ENCODE results near the gene STK16.
"Not testable (repeated sequence)": the region's sequence is repeated elsewhere in the genome, so short reads cannot be mapped to it uniquely, and the experiment has no call there.

STK16 gene

GRCh38 chr2:219270055-219270372 lies 24.7 kb downstream of the STK16 start:
- no peak for DNase-seq

GRCh38 chr2:219271021-219271420 lies 25.7 kb downstream of the STK16 start:
- no peak for DNase-seq

GRCh38 chr2:219272356-219272755 lies 27.1 kb downstream of the STK16 start:
- DNase-seq, result peak in 3 of 4 experiments; percentile 38 to 54 (median 46)

- DNase-seq, result peak; percentile 40 to 64 (median 48)
These were observed 27.7 kb downstream of the STK16 start for GRCh38 chr2:219272995-219273394.

- no peak for DNase-seq
These were observed 28.7 kb downstream of the STK16 start for GRCh38 chr2:219273937-219274336.

- DNase-seq, result no peak
These were observed 29.2 kb downstream of the STK16 start for GRCh38 chr2:219274361-219274921.

- DNase-seq, result peak; percentile 74 to 83 (median 82)
These were observed 32.7 kb downstream of the STK16 start for GRCh38 chr2:219277703-219278654.

- DNase-seq, result no peak
These were observed 33.4 kb downstream of the STK16 start for GRCh38 chr2:219278655-219279150.

- DNase-seq, result peak; percentile 99 to 100 (median 100)
These were observed 34.1 kb downstream of the STK16 start, which contains the start of gene DNAJB2 for GRCh38 chr2:219279151-219279915. DNAJB2 (plus strand) TSS chr2:219279366; CDS start chr2:219279834, 468 bp downstream.

- DNase-seq, result no peak
These were observed 34.7 kb downstream of the STK16 start for GRCh38 chr2:219279916-219280516.

- peak in 1 of 4 experiments; percentile 28 for DNase-seq
These were observed 35.4 kb downstream of the STK16 start for GRCh38 chr2:219280651-219281050.

- no peak for DNase-seq
These were observed 36.3 kb downstream of the STK16 start for GRCh38 chr2:219281588-219281987.

- no peak for DNase-seq
These were observed 37.1 kb downstream of the STK16 start for GRCh38 chr2:219282375-219282774.

GRCh38 chr2:219282943-219283581 lies 37.8 kb downstream of the STK16 start:
- no peak for DNase-seq

- DNase-seq, result no peak
These were observed 39.5 kb downstream of the STK16 start for GRCh38 chr2:219284501-219285372.

GRCh38 chr2:219285373-219285735 lies 40.1 kb downstream of the STK16 start:
- no peak for DNase-seq

- DNase-seq, result no peak
These were observed 40.7 kb downstream of the STK16 start for GRCh38 chr2:219285894-219286425.

- DNase-seq, result peak in 1 of 4 experiments; percentile 27
These were observed 41.3 kb downstream of the STK16 start for GRCh38 chr2:219286436-219287115.

GRCh38 chr2:219287116-219287440 lies 41.8 kb downstream of the STK16 start:
- not testable (repeated sequence) for DNase-seq

GRCh38 chr2:219287580-219288265 lies 42.4 kb downstream of the STK16 start:
- DNase-seq, result no peak
